Left lung (tissue), 10 donors: ENCODE data around the gene MMP3. TPM values are rescaled to one million over a fixed set of nuclear protein-coding genes. Genes with fewer than 3 reads are reported as not detected.

Source experiments
- ATAC-seq: fragments of 200-7000 bp; cut with Tn5 transposase; one replicate; pipeline ENCODE4 v1.9.1; 2020; ENCODE audit warnings: moderate library complexity
- DNase-seq, 4 donors: peaks; one replicate each; pipeline ENCODE4 v3.0.0-alpha.2; 2013 to 2020
- H3K27ac ChIP-seq, 2 donors: fragments of 200-600 bp; sonication (generic) in 1 of 2; one replicate each; pipeline versions ENCODE4 v1.5.0 to v1.8.0; 2020 to 2021
- H3K27me3 ChIP-seq, 2 donors: fragments of 200-600 bp; sonication (generic) in 1 of 2; one replicate each; pipeline versions ENCODE4 v1.5.0 to v1.8.0; 2020 to 2021
- H3K36me3 ChIP-seq, 2 donors: fragments of 200-600 bp; sonication (generic) in 1 of 2; one replicate each; pipeline versions ENCODE4 v1.5.0 to v1.8.0; 2020 to 2021
- H3K4me1 ChIP-seq, 2 donors: fragments of 200-600 bp; one replicate each; pipeline ENCODE4 v1.8.0; 2021
- H3K4me3 ChIP-seq, 2 donors: fragments of 200-600 bp; sonication (generic) in 1 of 2; one replicate each; pipeline versions ENCODE4 v1.5.0 to v1.8.0; 2020 to 2021; ENCODE audit warnings: mild to moderate bottlenecking in 1 of 2
- H3K9me3 ChIP-seq, 2 donors: fragments of 200-600 bp; sonication (generic) in 1 of 2; one replicate each; pipeline versions ENCODE4 v1.5.0 to v1.8.0; 2020 to 2021
- CTCF ChIP-seq, 2 donors: fragments of 200-600 bp; sonication (generic) in 1 of 2; IDR thresholded peaks; one replicate each; pipeline versions ENCODE4 v1.5.0 to v1.8.0; 2021; ENCODE audit warnings: antibody characterized with exemption in 2 of 2
- intact Hi-C, 2 donors: fragments of 100-400 bp; cut with DNase I; formaldehyde crosslinking; loops; one replicate each; pipeline versions ENCODE4 v1.11.2 to v1.14.2; 2022
- polyA plus RNA-seq, 6 donors: library from polyadenylated mRNA; unstranded; fragments of 120-200 nt; gene quantifications; one replicate each; pipeline ENCODE4 v1.2.1, GENCODE V29; 2013; ENCODE audit not compliant: insufficient read length in 6 of 6
- total RNA-seq, 2 donors: library from RNA; stranded (reverse); fragmentation: NEBNext Ultra II Directional; extraction: Animal tissue kit (Norgen Biotek cat#: 25700); gene quantifications; one replicate each; pipeline ENCODE4 v1.2.1, GENCODE V29; 2021
- donor health status: DM: no; HTN: yes; CAD: no.
- donor health status: DM: no; HTN: no; CAD: no.

The MMP3 gene
- total and polyA plus RNA-seq, 8 donors, result 1.5 TPM; not detected in 7

- Histone ChIP-seq H3K27me3 (no peaks in the 10 kb centered on the region), H3K4me1 (no peaks in the 10 kb centered on the region), H3K27ac (no peak overlapping the region), H3K4me3 (no peak overlapping the region), H3K36me3 (no peaks in the 10 kb centered on the region), H3K9me3 (no peaks in the 10 kb centered on the region)
- ATAC-seq (no peak), DNase-seq (no peak)
- no peak for TF ChIP-seq CTCF (IDR thresholded peaks at IDR 0.05)
- intact Hi-C loops, result no loop called here
These were observed 10.5 kb upstream of the MMP3 start for GRCh38 chr11:102853956-102854355.

GRCh38 chr11:102853055-102853454, 9.6 kb upstream of the MMP3 start:
- H3K36me3 ChIP-seq, result no peaks in the 10 kb centered on the region
- no peak for TF ChIP-seq CTCF (IDR thresholded peaks at IDR 0.05)
- ATAC-seq (no peak), DNase-seq (no peak)
- no peaks in the 10 kb centered on the region for H3K9me3 ChIP-seq
- no peaks in the 10 kb centered on the region for H3K27me3 ChIP-seq
- H3K27ac ChIP-seq, result no peak overlapping the region
- H3K4me3 ChIP-seq, result no peak overlapping the region
- no peaks in the 10 kb centered on the region for H3K4me1 ChIP-seq
- intact Hi-C loops, result no loop called here

GRCh38 chr11:102850973-102851745, 7.8 kb upstream of the MMP3 start:
- Histone ChIP-seq H3K9me3 (no peaks in the 10 kb centered on the region), H3K4me3 (no peak overlapping the region), H3K27me3 (no peaks in the 10 kb centered on the region), H3K27ac (no peak overlapping the region), H3K36me3 (no peaks in the 10 kb centered on the region), H3K4me1 (no peaks in the 10 kb centered on the region)
- intact Hi-C loops, result no loop called here
- no peak for ATAC-seq
- TF ChIP-seq CTCF (IDR thresholded peaks at IDR 0.05), result no peak
- DNase-seq, result no peak

GRCh38 chr11:102849311-102849710, 5.9 kb upstream of the MMP3 start:
- H3K27ac ChIP-seq, result no peak overlapping the region
- H3K9me3 ChIP-seq, result no peaks in the 10 kb centered on the region
- no peak overlapping the region for H3K4me3 ChIP-seq
- no peak for TF ChIP-seq CTCF (IDR thresholded peaks at IDR 0.05)
- DNase-seq, result no peak
- H3K36me3 ChIP-seq, result no peaks in the 10 kb centered on the region
- intact Hi-C loops, result no loop called here
- H3K4me1 ChIP-seq, result no peaks in the 10 kb centered on the region
- no peak for ATAC-seq
- H3K27me3 ChIP-seq, result no peaks in the 10 kb centered on the region

GRCh38 chr11:102846292-102846691, 2.9 kb upstream of the MMP3 start:
- no peaks in the 10 kb centered on the region for H3K4me1 ChIP-seq
- no peak for TF ChIP-seq CTCF (IDR thresholded peaks at IDR 0.05)

More at GRCh38 chr11:102846292-102846691, 2.9 kb upstream of the MMP3 start:
- no peak overlapping the region for H3K4me3 ChIP-seq
- H3K27ac ChIP-seq, result no peak overlapping the region
- H3K27me3 ChIP-seq, result no peaks in the 10 kb centered on the region
- no peak for DNase-seq
- intact Hi-C loops, result no loop called here
- ATAC-seq, result no peak
- no peaks in the 10 kb centered on the region for H3K36me3 ChIP-seq
- H3K9me3 ChIP-seq, result no peaks in the 10 kb centered on the region
